ENCODE results near the gene FBXW11. TPM values are rescaled to one million over a fixed set of nuclear protein-coding genes. Genes with fewer than 3 reads are reported as not detected.

FBXW11 gene
- total RNA-seq, 4 donors from 2014 or later: 41.1 to 49.7 (median 43.0) TPM

DNA sequence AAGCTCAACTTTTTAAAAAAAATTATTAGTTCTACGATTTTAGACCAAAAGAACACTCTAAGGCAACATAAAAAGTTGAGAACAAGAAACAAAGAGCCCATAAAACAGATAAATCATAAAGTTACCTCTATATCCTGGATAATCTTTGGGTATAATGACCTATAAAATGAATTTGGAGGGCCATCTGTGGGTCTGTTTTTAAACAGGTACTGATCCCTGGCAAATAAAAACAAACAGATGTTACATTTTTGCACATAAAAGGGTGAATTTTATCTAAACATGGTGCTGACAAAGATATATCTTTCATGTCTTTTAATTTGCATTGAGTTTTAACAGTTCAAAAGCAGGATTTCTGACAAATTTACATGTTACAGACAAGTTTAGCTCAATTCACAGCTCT, 107.6 kb downstream of the FBXW11 start:
- DNase-seq (ENCODE audit: low spot score in 2 of 2): no peak
- WGBS: 93% methylated on average over 1 of the region's 1 CpG
- no peaks in the 10 kb centered on the region for H3K9me3 ChIP-seq
- H3K4me1 ChIP-seq: no peaks in the 10 kb centered on the region
- peaks cover 6% of the 10 kb centered on the region for H3K36me3 ChIP-seq
- no peaks in the 10 kb centered on the region for H3K27me3 ChIP-seq
- no peak overlapping the region for H3K27ac ChIP-seq
- H3K4me3 ChIP-seq: no peak overlapping the region
- no peak for TF ChIP-seq POLR2A (IDR thresholded peaks at IDR 0.05)
- no peak for TF ChIP-seq POLR2AphosphoS5 (IDR thresholded peaks at IDR 0.05)
- TF ChIP-seq, protein P1, sequence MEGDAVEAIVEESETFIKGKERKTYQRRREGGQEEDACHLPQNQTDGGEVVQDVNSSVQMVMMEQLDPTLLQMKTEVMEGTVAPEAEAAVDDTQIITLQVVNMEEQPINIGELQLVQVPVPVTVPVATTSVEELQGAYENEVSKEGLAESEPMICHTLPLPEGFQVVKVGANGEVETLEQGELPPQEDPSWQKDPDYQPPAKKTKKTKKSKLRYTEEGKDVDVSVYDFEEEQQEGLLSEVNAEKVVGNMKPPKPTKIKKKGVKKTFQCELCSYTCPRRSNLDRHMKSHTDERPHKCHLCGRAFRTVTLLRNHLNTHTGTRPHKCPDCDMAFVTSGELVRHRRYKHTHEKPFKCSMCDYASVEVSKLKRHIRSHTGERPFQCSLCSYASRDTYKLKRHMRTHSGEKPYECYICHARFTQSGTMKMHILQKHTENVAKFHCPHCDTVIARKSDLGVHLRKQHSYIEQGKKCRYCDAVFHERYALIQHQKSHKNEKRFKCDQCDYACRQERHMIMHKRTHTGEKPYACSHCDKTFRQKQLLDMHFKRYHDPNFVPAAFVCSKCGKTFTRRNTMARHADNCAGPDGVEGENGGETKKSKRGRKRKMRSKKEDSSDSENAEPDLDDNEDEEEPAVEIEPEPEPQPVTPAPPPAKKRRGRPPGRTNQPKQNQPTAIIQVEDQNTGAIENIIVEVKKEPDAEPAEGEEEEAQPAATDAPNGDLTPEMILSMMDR (IDR thresholded peaks at IDR 0.05): no peak
- no peak for TF ChIP-seq EP300 (IDR thresholded peaks at IDR 0.05)

DNA sequence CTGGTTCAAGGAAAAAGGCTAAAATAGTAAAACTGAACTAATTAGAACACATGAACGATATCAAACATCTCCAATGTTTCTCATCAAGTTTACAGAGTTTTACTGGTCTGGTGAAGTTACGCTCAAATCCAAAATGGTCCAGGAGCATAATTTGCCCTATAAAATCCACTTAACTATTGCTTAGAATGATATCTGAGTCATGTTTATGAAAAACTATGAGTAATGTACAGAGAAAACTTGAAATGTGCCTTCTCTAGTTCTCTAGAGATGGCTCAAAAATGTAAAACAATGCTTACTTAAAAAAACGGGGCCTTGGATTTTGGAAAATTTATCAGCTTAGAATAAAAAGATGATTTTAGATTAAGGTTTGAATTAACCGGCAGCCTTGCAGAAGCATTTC, 108.1 kb downstream of the FBXW11 start:
- H3K27ac ChIP-seq: no peak overlapping the region
- no peaks in the 10 kb centered on the region for H3K9me3 ChIP-seq
- no peaks in the 10 kb centered on the region for H3K27me3 ChIP-seq
- H3K4me1 ChIP-seq: no peaks in the 10 kb centered on the region
- no peak for DNase-seq (ENCODE audit: low spot score in 2 of 2)
- H3K36me3 ChIP-seq: peaks cover 6% of the 10 kb centered on the region
- TF ChIP-seq, protein P1 (IDR thresholded peaks at IDR 0.05): no peak
- TF ChIP-seq POLR2AphosphoS5 (IDR thresholded peaks at IDR 0.05) (no peak), POLR2A (IDR thresholded peaks at IDR 0.05) (no peak), EP300 (IDR thresholded peaks at IDR 0.05) (no peak)
- H3K4me3 ChIP-seq: no peak overlapping the region
- WGBS: 84% methylated on average over 4 of the region's 4 CpGs

DNA sequence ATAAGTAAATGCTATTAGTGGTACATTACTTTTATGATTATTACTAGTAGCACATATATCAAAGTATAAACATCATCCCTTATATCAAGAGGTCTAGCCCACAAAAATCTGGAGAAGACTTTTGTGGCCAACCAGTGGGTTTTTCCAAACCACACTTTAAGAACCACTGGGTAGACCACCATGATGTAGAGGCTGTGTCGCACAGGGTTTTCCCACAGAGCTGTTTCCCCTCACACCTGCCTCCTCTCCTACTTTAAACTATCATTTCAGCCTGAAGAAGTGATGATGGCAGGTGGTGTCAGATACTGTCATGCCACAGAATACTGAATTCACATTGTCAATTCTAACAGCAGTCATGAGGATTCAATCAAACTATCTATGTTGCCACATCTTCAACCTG, 109.2 kb downstream of the FBXW11 start:
- DNase-seq (ENCODE audit: low spot score in 2 of 2): no peak
- H3K27me3 ChIP-seq: no peaks in the 10 kb centered on the region
- no peak overlapping the region for H3K4me3 ChIP-seq
- no peak overlapping the region for H3K27ac ChIP-seq
- H3K4me1 ChIP-seq: no peaks in the 10 kb centered on the region
- no peaks in the 10 kb centered on the region for H3K9me3 ChIP-seq
- TF ChIP-seq EP300 (IDR thresholded peaks at IDR 0.05): no peak
- TF ChIP-seq POLR2A (IDR thresholded peaks at IDR 0.05): no peak
- TF ChIP-seq, protein P1 (IDR thresholded peaks at IDR 0.05): no peak
- no peak for TF ChIP-seq POLR2AphosphoS5 (IDR thresholded peaks at IDR 0.05)
- H3K36me3 ChIP-seq: peaks cover 6% of the 10 kb centered on the region
- WGBS: 91% methylated on average over 1 of the region's 1 CpG

DNA sequence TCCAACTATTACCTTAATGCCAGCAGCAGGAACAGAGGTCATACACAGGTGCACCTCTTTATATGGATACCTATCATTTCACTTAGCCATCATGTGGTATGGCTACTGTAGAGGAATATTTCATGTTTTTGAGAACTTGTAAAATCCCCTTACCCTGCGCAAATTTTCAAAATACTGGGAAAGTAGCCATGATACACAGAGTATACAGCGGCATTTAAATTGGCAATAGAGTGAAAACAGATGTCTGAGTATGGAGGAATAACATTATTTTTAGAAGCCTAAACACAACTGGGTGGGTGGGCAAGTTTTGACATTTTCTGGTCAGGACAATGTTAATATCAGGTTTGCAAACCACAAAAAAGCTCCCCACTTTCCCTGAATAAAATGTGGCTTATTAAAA, 111.4 kb downstream of the FBXW11 start:
- no peak overlapping the region for H3K27ac ChIP-seq
- no peak for DNase-seq (ENCODE audit: low spot score in 2 of 2)
- TF ChIP-seq POLR2A (IDR thresholded peaks at IDR 0.05): no peak
- no peaks in the 10 kb centered on the region for H3K9me3 ChIP-seq
- no peaks in the 10 kb centered on the region for H3K4me1 ChIP-seq
- H3K36me3 ChIP-seq: peaks cover 12% of the 10 kb centered on the region
- H3K4me3 ChIP-seq: no peak overlapping the region
- WGBS: 74% methylated on average over 2 of the region's 2 CpGs
- no peaks in the 10 kb centered on the region for H3K27me3 ChIP-seq

DNA sequence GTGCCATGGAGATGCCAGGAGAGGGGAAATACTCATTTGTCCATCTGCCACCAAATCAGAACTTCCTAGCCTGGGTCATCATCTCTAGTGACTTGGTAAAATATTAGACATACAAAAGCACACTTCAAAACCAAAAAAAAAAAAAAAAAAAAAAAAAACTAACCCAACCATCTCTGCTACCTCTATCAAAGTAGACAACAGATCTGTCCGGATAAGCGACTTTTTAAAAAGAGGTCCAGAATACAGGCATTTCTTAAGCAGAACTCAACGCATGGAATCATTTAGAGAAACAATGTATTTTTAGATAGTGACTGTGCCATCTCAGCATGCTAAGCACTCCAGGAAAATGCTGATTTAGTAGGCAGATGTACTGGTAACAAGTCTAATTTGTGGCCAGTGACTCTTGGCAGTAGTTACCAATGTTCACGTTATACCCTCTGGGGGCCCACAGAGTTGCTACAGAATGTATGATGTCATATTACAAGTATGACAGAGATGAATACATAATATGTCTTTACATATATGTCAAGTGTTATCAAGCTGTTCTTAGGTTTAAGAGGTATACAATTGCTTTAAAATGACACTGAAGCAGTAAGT, 113.0 kb downstream of the FBXW11 start:
- 74% methylated on average over 4 of the region's 4 CpGs for WGBS
- TF ChIP-seq EP300 (IDR thresholded peaks at IDR 0.05): no peak
- TF ChIP-seq POLR2A (IDR thresholded peaks at IDR 0.05): no peak
- TF ChIP-seq POLR2AphosphoS5 (IDR thresholded peaks at IDR 0.05): no peak
- TF ChIP-seq, protein P1 (IDR thresholded peaks at IDR 0.05): no peak
- Histone ChIP-seq H3K27ac (no peak overlapping the region), H3K9me3 (no peaks in the 10 kb centered on the region), H3K4me3 (no peak overlapping the region), H3K4me1 (no peaks in the 10 kb centered on the region), H3K36me3 (peaks cover 17% of the 10 kb centered on the region), H3K27me3 (no peaks in the 10 kb centered on the region)
- no peak for DNase-seq (ENCODE audit: low spot score in 2 of 2)

DNA sequence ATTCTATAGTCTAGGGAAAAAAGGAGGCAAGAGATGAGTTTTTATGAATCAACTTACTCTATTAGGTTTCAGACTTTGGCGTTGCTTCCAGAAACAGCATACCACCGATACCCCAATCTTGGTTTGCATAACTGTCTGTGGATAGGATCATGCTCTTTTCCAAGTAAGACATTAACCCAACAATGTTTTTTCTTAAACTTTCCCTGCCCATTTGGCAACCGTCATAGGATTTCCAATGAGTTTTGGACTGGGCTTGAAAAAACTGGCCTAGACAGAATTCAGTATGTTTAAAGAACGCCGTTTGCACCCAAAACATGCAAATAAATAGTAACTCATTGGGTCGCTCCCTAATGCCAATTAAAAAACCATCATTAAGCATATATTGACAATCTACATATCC, 114.8 kb downstream of the FBXW11 start:
- no peaks in the 10 kb centered on the region for H3K27me3 ChIP-seq
- H3K36me3 ChIP-seq: peaks cover 19% of the 10 kb centered on the region
- TF ChIP-seq POLR2AphosphoS5 (IDR thresholded peaks at IDR 0.05) (no peak), EP300 (IDR thresholded peaks at IDR 0.05) (no peak), POLR2A (IDR thresholded peaks at IDR 0.05) (no peak)
- TF ChIP-seq, protein P1 (IDR thresholded peaks at IDR 0.05): no peak
- DNase-seq (ENCODE audit: low spot score in 2 of 2): no peak
- H3K9me3 ChIP-seq: no peaks in the 10 kb centered on the region
- H3K4me3 ChIP-seq: no peak overlapping the region
- no peak overlapping the region for H3K27ac ChIP-seq
- WGBS: 71% methylated on average over 6 of the region's 6 CpGs
- no peaks in the 10 kb centered on the region for H3K4me1 ChIP-seq

All from suprapubic skin (tissue), 4 donors.